CD8-positive, alpha-beta memory T cell (primary cell): ENCODE measurements around the gene KRT14. TPM values are rescaled to one million over a fixed set of nuclear protein-coding genes. Genes with fewer than 3 reads are reported as not detected.
"Not testable (repeated sequence)": the region's sequence is repeated elsewhere in the genome, so short reads cannot be mapped to it uniquely, and the experiment has no call there.

ENCODE experiments used
- CTCF ChIA-PET: fragments of 350-600 bp; sonication (Branson Sonifier 250); formaldehyde crosslinking; loops from one replicate; lab custom pipeline; 2021; ENCODE audit warnings: antibody characterized with exemption; lab: Charles Lee
- POLR2A ChIA-PET: fragments of 350-600 bp; sonication (Branson Sonifier 250); formaldehyde crosslinking; loops from one replicate; lab custom pipeline; 2021; ENCODE audit warnings: antibody characterized with exemption; lab: Charles Lee
- DNase-seq, 5 donors: peaks; one replicate each; pipeline versions ENCODE4 v3.0.0 to v3.0.0-alpha.2; 2020 to 2022; ENCODE audit warnings: mixed read lengths in 1 of 5
- H3K27ac ChIP-seq: one replicate; pipeline ENCODE4 v1.7.0; 2013; ENCODE audit warnings: low read depth, mild to moderate bottlenecking, low read length, moderate library complexity
- H3K27me3 ChIP-seq: 2 replicates; pipeline ENCODE4 v1.7.0; 2013; ENCODE audit warnings: low read length, mild to moderate bottlenecking; ENCODE audit not compliant: insufficient read depth, poor library complexity, severe bottlenecking
- H3K36me3 ChIP-seq: 2 replicates; pipeline ENCODE4 v1.7.0; 2013; ENCODE audit warnings: mild to moderate bottlenecking, low read length, moderate library complexity; ENCODE audit not compliant: insufficient read depth
- H3K4me1 ChIP-seq: 2 replicates; pipeline ENCODE4 v1.7.0; 2013; ENCODE audit warnings: mild to moderate bottlenecking, low read length, moderate library complexity; ENCODE audit not compliant: insufficient read depth
- H3K4me3 ChIP-seq: 2 replicates; pipeline ENCODE4 v1.7.0; 2013; ENCODE audit warnings: mild to moderate bottlenecking, low read length
- H3K9me3 ChIP-seq: 2 replicates; pipeline ENCODE4 v1.7.0; 2013; ENCODE audit warnings: mild to moderate bottlenecking, low read length
- H3K27ac Mint-ChIP-seq, 8 donors: one replicate each; pipeline ENCODE4 v1.8.0; 2020 to 2021; ENCODE audit warnings: mixed read lengths in 8 of 8, mild to moderate bottlenecking in 6 of 8, inconsistent platforms in 3 of 8, moderate library complexity in 3 of 8
- H3K27me3 Mint-ChIP-seq, 2 donors: one replicate each; pipeline ENCODE4 v1.8.0; 2020 to 2021; ENCODE audit warnings: mixed read lengths in 2 of 2, mild to moderate bottlenecking in 1 of 2, moderate library complexity in 1 of 2
- H3K36me3 Mint-ChIP-seq, 3 donors: one replicate each; pipeline ENCODE4 v1.8.0; 2020 to 2021; ENCODE audit warnings: mixed read lengths in 3 of 3, inconsistent platforms in 1 of 3, mild to moderate bottlenecking in 1 of 3
- H3K4me1 Mint-ChIP-seq, 3 donors: one replicate each; pipeline ENCODE4 v1.8.0; 2020 to 2021; ENCODE audit warnings: mixed read lengths in 3 of 3, inconsistent platforms in 1 of 3, mild to moderate bottlenecking in 1 of 3
- H3K4me3 Mint-ChIP-seq, 7 donors: one replicate each; pipeline ENCODE4 v1.8.0; 2020 to 2021; ENCODE audit warnings: mixed read lengths in 7 of 7, mild to moderate bottlenecking in 6 of 7, moderate library complexity in 4 of 7, inconsistent platforms in 2 of 7
- H3K9me3 Mint-ChIP-seq, 5 donors: one replicate each; pipeline ENCODE4 v1.8.0; 2020 to 2022; ENCODE audit warnings: mixed read lengths in 5 of 5, mild to moderate bottlenecking in 3 of 5, moderate library complexity in 2 of 5, inconsistent platforms in 1 of 5
- polyA plus RNA-seq: library from polyadenylated mRNA; unstranded; fragments of 300-500 nt; fragmentation: Illumina TruSeq; gene quantifications from one replicate; pipeline ENCODE4 v1.2.3, GENCODE V29; 2021
- total RNA-seq, 2 experiments: library from RNA; stranded (reverse); gene quantifications; one replicate each; pipeline ENCODE4 v1.2.3, GENCODE V29; 2021

Gene KRT14
- total and polyA plus RNA-seq, 3 experiments from 2014 or later, result not detected

DNA sequence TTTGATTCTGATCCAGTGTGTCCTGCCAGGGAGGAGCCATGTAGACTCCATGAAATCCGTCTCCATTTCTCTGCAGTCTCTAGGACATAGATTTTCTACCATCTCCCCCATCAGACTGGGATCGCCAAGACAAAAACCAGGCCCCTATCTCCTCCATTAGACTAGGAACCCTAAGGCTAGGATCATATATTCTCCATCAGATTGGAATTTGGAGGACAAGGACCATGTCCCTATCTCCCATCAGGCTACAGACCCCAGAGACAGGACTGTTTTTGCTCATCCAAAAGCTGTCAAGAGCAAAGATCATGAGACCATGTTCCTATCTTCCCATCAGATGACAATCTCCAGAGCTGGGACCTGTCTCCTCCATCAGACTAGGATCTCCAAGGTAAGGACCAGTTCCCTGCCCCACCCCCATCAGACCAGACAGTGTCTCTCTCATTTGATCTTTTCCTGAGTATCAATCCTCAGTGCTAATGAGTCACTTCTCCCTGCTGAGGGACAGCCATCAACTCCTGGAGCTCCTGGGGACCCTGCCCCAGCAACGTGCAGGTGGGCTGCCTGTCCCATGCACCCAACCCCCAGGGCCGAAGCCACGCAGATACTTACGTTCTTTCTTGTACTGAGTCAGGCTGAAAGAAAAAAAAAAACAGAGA, 33.4 kb upstream of the KRT14 start:
- POLR2A ChIA-PET, H3K4me1 ChIP-seq, H3K27ac ChIP-seq, CTCF ChIA-PET, H3K27me3 ChIP-seq, H3K9me3 ChIP-seq, H3K4me1 Mint-ChIP-seq, H3K9me3 Mint-ChIP-seq, H3K27ac Mint-ChIP-seq, H3K4me3 ChIP-seq, H3K36me3 ChIP-seq, H3K36me3 Mint-ChIP-seq, H3K4me3 Mint-ChIP-seq, DNase-seq: not testable (repeated sequence)
- peaks cover 9 to 25% of the 10 kb centered on the region in 2 donors for H3K27me3 Mint-ChIP-seq

DNA sequence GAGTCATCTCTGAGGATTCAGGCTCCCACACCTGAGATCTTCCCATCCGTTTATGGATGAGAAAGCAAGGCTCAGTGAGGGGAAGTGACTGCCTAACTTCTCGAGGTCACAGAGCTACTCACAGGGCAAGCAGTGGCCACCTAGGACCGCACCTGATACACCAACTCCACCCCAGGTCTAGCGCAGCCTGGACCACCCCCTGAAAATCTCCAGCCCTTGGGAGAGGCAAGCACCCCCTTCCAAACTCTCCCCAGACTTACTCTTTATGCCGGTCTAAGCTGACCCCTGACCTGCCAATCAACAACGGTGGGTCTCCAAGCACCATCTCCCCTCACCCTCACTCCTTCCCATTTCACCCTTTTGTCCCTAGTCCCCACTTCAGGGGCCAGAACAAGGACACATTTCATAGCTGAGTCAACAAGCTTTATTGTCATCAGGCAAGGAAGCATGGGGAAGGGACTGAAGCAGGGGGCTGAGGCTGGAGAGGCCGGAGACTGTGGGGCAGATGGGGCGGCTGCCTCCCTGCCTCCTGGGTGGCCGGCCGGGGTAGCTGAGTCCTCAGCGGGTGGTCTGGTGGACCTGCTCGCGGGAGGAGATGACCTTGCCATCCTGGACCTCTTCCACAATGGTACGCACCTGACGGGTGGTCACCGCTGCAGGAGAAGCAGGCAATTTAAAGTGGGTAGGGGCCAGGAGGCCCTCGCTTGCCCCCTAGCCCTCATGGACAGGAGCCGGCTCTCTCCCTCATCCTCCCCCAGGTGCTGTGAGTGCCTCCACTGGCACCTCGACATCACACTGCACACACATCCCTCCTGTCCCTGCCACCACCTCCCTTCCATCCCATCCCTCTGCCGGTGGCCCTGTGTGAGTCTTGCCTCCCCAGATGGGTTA, 32.6 kb upstream of the KRT14 start:
- Mint-ChIP-seq H3K9me3 (no peaks in the 10 kb centered on the region), H3K27me3 (peaks cover 6 to 28% of the 10 kb centered on the region in 2 donors), H3K27ac (peak overlapping the region in 1 of 8 donors; percentile 9), H3K4me3 (no peak overlapping the region), H3K4me1 (no peaks in the 10 kb centered on the region), H3K36me3 (no peaks in the 10 kb centered on the region)
- H3K9me3 ChIP-seq, result no peaks in the 10 kb centered on the region
- no peak overlapping the region for H3K27ac ChIP-seq
- no peak overlapping the region for H3K4me3 ChIP-seq
- POLR2A ChIA-PET, result no interaction called here
- no peaks in the 10 kb centered on the region for H3K4me1 ChIP-seq
- no peaks in the 10 kb centered on the region for H3K27me3 ChIP-seq
- H3K36me3 ChIP-seq, result no peaks in the 10 kb centered on the region
- DNase-seq, result no peak
- CTCF ChIA-PET, result no interaction called here

- H3K9me3 Mint-ChIP-seq, result no peaks in the 10 kb centered on the region
- Histone ChIP-seq H3K36me3 (no peaks in the 10 kb centered on the region), H3K27ac (no peak overlapping the region), H3K27me3 (no peaks in the 10 kb centered on the region), H3K4me1 (no peaks in the 10 kb centered on the region), H3K9me3 (no peaks in the 10 kb centered on the region), H3K4me3 (no peak overlapping the region)
- H3K36me3 Mint-ChIP-seq, result no peaks in the 10 kb centered on the region
- peak in 1 of 5 donors; percentile 35 for DNase-seq
- no peaks in the 10 kb centered on the region for H3K4me1 Mint-ChIP-seq
- no peak overlapping the region for H3K27ac Mint-ChIP-seq
- POLR2A ChIA-PET, result no interaction called here
- CTCF ChIA-PET, result no interaction called here
- peaks cover 6 to 28% of the 10 kb centered on the region in 2 donors for H3K27me3 Mint-ChIP-seq
- H3K4me3 Mint-ChIP-seq, result no peak overlapping the region
Observed at GRCh38 chr17:41618341-41619035, 31.8 kb upstream of the KRT14 start.

GRCh38 chr17:41617698-41618097, 31.0 kb upstream of the KRT14 start:
- Mint-ChIP-seq H3K27ac (no peak overlapping the region), H3K36me3 (no peaks in the 10 kb centered on the region), H3K4me3 (no peak overlapping the region), H3K27me3 (peaks cover 6 to 28% of the 10 kb centered on the region in 2 donors), H3K4me1 (no peaks in the 10 kb centered on the region), H3K9me3 (no peaks in the 10 kb centered on the region)
- Histone ChIP-seq H3K36me3 (no peaks in the 10 kb centered on the region), H3K4me1 (no peaks in the 10 kb centered on the region), H3K27ac (no peak overlapping the region), H3K27me3 (no peaks in the 10 kb centered on the region), H3K9me3 (no peaks in the 10 kb centered on the region), H3K4me3 (no peak overlapping the region)
- POLR2A ChIA-PET, result no interaction called here
- CTCF ChIA-PET, result no interaction called here
- DNase-seq, result no peak

- peaks cover 4 to 28% of the 10 kb centered on the region in 2 donors for H3K27me3 Mint-ChIP-seq
- Histone ChIP-seq H3K27ac (no peak overlapping the region), H3K4me3 (no peak overlapping the region), H3K36me3 (no peaks in the 10 kb centered on the region), H3K27me3 (no peaks in the 10 kb centered on the region), H3K9me3 (no peaks in the 10 kb centered on the region), H3K4me1 (no peaks in the 10 kb centered on the region)
- H3K36me3 Mint-ChIP-seq, result no peaks in the 10 kb centered on the region
- H3K9me3 Mint-ChIP-seq, result no peaks in the 10 kb centered on the region
- no peaks in the 10 kb centered on the region for H3K4me1 Mint-ChIP-seq
- DNase-seq, result peak in 1 of 5 donors; percentile 23
- H3K27ac Mint-ChIP-seq, result no peak overlapping the region
- H3K4me3 Mint-ChIP-seq, result no peak overlapping the region
- ChIA-PET POLR2A (no interaction called here), CTCF (no interaction called here)
Observed at GRCh38 chr17:41617136-41617535, 30.4 kb upstream of the KRT14 start.

DNA sequence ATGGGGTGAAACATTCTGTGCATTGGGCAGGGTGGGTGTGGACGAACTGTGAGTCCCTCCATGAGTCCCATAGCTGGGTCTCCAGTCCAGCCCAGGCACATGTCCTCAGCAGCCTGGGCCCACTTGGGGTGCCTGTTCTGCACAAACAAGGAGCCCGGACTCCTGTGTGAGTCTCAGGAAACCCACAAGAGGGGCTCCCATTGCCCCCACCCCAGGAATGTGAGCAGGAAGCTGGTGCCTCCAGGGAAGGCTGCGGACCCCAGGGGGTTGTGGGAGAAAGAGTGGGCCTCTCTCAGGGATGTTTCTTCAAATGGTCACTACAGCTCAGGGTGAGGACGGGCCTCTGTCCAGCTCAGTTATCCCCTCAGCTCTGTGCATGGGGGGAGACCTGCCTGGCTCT, 29.8 kb upstream of the KRT14 start:
- POLR2A ChIA-PET, result not testable (repeated sequence)

DNA sequence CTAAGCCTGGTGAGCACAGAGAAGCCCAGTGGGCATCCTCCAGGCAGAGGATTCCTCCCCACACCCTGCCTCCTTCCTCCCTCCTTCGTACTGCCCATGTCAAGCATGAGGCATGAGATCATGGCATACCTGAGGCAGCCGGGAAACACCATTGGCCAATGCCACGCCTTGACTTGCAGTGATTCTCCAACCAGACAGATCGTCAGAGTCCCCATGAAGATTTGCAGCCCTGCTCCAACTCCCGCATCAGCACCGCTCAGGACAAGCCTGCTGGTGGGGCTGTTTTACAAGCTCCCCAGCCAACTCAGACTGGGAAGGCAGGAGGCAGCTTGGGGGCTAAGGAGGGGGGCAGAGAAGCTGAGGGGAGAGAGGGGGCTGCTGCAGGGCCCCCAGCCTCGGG, 28.8 kb upstream of the KRT14 start:
- H3K27ac Mint-ChIP-seq, result no peak overlapping the region
- Histone ChIP-seq H3K9me3 (no peaks in the 10 kb centered on the region), H3K27me3 (no peaks in the 10 kb centered on the region), H3K27ac (no peak overlapping the region), H3K36me3 (no peaks in the 10 kb centered on the region), H3K4me1 (no peaks in the 10 kb centered on the region), H3K4me3 (no peak overlapping the region)
- DNase-seq, result no peak
- peaks cover 0 to 2% (median 0%) of the 10 kb centered on the region in 5 donors for H3K9me3 Mint-ChIP-seq
- no peak overlapping the region for H3K4me3 Mint-ChIP-seq
- ChIA-PET CTCF (no interaction called here), POLR2A (no interaction called here)
- H3K27me3 Mint-ChIP-seq, result peaks cover 3 to 24% of the 10 kb centered on the region in 2 donors
- no peaks in the 10 kb centered on the region for H3K36me3 Mint-ChIP-seq
- H3K4me1 Mint-ChIP-seq, result no peaks in the 10 kb centered on the region

More for the DNA sequence above, 29.8 kb upstream of the KRT14 start:
- peak in 1 of 5 donors; percentile 35 for DNase-seq
- peaks cover 3 to 25% of the 10 kb centered on the region in 2 donors for H3K27me3 Mint-ChIP-seq
- H3K27ac ChIP-seq, H3K9me3 ChIP-seq, H3K4me3 ChIP-seq, H3K36me3 Mint-ChIP-seq, H3K4me3 Mint-ChIP-seq, H3K36me3 ChIP-seq, CTCF ChIA-PET, H3K4me1 Mint-ChIP-seq, H3K27me3 ChIP-seq, H3K4me1 ChIP-seq, H3K27ac Mint-ChIP-seq, H3K9me3 Mint-ChIP-seq: not testable (repeated sequence)

DNA sequence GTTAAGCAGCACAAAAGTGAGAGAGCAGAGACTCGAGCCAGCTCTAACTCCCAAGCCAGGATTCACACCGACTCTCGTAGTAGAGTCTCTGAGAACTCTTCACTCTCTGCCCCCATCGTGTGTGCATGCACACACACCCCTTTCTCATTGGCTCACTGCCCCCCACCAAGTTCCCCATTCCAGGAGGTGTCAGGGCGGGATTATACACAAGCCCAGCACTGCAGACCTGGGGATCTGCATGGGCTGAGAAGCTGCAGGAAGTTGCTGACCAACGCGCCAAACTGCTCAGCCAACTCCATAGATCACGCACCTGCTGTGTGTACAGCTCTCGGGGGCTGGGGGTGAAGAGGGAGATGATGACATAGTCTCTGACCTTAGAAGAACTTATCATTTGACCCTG, 28.1 kb upstream of the KRT14 start:
- H3K36me3 Mint-ChIP-seq, H3K4me1 Mint-ChIP-seq, DNase-seq, H3K36me3 ChIP-seq, H3K9me3 Mint-ChIP-seq, H3K4me1 ChIP-seq, H3K27ac Mint-ChIP-seq, H3K4me3 ChIP-seq, H3K27me3 ChIP-seq, CTCF ChIA-PET, H3K9me3 ChIP-seq, H3K4me3 Mint-ChIP-seq, H3K27ac ChIP-seq, POLR2A ChIA-PET: not testable (repeated sequence)
- peaks cover 3 to 22% of the 10 kb centered on the region in 2 donors for H3K27me3 Mint-ChIP-seq
